Measurements from ENCODE around the gene MAPK6.

DNA sequence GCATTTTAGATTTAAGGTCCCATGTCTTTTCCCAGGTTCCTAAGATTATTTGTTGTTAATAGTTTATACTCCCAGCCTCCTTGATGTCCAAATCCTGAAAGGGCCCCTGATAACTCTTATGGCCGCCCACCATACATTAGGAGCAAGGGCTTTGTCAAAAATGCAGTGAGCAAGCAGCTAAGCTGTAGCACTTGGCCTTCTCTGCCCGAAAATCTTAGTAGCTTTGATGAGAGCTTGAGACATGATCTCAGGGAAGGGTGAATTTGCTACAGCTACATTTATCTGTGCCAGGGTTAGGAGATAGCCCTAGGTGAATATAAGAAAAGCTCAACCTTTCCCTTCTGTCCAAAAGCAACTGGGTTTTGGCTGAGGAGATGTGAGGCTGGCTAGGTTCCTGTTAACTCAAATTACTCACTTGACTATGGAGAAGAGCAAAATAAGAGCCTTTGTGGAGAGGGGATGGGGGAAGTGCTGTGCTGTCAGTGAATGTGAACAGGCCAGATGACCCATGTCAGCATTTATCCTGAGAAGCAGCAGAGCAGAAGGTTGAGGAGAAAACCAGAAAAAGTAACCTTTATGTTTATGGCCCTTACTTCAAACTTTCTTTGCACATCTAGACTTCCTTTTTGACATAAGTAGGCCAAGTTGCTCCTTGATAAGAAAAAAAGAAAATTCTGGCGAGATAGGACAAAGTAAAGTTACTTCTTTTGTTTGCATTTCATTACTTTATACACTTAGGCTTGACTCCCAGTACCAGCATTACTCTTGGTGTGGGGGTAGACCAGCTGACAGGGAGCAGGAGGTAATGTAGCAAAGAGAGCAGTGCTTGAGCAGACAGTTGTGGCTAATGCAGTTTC is 21.1 kb downstream of the MAPK6 start:
- no peak for TF ChIP-seq POLR2A (IDR thresholded peaks at IDR 0.05)
- TF ChIP-seq, protein P1, sequence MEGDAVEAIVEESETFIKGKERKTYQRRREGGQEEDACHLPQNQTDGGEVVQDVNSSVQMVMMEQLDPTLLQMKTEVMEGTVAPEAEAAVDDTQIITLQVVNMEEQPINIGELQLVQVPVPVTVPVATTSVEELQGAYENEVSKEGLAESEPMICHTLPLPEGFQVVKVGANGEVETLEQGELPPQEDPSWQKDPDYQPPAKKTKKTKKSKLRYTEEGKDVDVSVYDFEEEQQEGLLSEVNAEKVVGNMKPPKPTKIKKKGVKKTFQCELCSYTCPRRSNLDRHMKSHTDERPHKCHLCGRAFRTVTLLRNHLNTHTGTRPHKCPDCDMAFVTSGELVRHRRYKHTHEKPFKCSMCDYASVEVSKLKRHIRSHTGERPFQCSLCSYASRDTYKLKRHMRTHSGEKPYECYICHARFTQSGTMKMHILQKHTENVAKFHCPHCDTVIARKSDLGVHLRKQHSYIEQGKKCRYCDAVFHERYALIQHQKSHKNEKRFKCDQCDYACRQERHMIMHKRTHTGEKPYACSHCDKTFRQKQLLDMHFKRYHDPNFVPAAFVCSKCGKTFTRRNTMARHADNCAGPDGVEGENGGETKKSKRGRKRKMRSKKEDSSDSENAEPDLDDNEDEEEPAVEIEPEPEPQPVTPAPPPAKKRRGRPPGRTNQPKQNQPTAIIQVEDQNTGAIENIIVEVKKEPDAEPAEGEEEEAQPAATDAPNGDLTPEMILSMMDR (IDR thresholded peaks at IDR 0.05): no peak
